K562 (cell line): Measurements from ENCODE around the gene STX17.

Source experiments
- POLR2A ChIP-seq: fragments of 450-650 bp; conservative IDR thresholded peaks from 2 replicates; pipeline ENCODE4 v1.6.1; 2016
- SP1 ChIP-seq: sonication (generic); formaldehyde crosslinking; IDR thresholded peaks from 2 replicates; pipeline ENCODE4 v1.8.1; 2022; ENCODE audit warnings: mild to moderate bottlenecking, missing genetic modification reagents

DNA sequence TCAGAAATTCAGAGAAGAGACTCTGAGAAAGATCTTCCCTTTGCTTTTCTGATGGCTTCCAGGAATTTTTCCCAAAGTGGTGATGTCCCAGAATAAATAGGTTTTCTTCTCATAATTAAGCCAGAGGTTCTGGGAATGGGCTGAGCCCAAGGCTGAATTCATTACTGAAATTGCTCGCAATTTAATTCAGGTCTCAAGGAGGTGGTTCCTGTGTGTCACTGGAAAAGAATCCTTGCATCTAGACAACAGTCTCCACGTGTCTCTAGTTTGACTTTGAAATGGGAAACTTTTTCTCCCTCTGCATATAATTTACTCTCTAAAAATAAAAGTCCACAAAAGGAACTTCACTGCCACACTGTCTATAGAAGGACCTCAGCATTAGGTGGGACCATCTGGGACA, 27.8 kb upstream of the STX17 start:
- no peak for TF ChIP-seq SP1 (CRISPR knock-in tag)
- TF ChIP-seq POLR2A, result no peak
